Measurements from ENCODE around the gene SSTR3.

Gene SSTR3

DNA sequence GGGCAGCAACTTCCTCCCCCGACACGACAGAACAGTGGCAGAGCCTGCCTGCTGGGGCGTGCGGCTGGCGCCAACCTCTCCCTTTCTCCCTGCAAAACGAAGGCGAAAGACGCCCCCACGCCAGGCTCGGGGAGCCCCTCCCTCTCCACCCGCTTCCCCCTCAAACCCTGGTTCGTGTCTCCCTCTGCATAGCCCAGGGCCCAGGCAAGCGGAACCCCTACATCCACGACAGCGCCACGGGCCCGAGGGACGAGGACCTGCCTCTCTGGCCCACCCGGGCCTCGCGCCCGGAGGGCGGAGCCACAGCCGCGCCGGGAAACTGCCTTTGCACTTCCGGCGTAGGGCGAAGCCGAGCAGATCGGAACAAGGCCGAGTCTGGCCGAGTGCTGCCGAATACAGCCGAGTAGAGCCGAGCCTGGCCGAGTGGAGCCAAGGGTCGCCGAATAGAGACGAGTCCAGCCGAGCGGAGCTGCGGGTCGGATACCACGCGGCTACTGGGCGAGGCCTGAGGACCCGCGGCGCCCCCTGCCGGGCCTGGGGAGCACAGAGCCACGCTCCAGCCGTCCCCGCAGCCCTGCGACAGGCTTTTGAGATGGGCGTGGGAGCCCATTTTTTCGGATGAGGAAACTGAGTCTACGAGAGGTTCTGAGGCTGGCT lies 13.0 kb downstream of the SSTR3 start:
- TF ChIP-seq, protein P1, sequence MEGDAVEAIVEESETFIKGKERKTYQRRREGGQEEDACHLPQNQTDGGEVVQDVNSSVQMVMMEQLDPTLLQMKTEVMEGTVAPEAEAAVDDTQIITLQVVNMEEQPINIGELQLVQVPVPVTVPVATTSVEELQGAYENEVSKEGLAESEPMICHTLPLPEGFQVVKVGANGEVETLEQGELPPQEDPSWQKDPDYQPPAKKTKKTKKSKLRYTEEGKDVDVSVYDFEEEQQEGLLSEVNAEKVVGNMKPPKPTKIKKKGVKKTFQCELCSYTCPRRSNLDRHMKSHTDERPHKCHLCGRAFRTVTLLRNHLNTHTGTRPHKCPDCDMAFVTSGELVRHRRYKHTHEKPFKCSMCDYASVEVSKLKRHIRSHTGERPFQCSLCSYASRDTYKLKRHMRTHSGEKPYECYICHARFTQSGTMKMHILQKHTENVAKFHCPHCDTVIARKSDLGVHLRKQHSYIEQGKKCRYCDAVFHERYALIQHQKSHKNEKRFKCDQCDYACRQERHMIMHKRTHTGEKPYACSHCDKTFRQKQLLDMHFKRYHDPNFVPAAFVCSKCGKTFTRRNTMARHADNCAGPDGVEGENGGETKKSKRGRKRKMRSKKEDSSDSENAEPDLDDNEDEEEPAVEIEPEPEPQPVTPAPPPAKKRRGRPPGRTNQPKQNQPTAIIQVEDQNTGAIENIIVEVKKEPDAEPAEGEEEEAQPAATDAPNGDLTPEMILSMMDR (conservative IDR thresholded peaks at IDR 0.05), result peak; percentile 97
- TF ChIP-seq ZFX (IDR thresholded peaks at IDR 0.05), result peak; percentile 22; the same call in 1 of the 2 replicates

DNA sequence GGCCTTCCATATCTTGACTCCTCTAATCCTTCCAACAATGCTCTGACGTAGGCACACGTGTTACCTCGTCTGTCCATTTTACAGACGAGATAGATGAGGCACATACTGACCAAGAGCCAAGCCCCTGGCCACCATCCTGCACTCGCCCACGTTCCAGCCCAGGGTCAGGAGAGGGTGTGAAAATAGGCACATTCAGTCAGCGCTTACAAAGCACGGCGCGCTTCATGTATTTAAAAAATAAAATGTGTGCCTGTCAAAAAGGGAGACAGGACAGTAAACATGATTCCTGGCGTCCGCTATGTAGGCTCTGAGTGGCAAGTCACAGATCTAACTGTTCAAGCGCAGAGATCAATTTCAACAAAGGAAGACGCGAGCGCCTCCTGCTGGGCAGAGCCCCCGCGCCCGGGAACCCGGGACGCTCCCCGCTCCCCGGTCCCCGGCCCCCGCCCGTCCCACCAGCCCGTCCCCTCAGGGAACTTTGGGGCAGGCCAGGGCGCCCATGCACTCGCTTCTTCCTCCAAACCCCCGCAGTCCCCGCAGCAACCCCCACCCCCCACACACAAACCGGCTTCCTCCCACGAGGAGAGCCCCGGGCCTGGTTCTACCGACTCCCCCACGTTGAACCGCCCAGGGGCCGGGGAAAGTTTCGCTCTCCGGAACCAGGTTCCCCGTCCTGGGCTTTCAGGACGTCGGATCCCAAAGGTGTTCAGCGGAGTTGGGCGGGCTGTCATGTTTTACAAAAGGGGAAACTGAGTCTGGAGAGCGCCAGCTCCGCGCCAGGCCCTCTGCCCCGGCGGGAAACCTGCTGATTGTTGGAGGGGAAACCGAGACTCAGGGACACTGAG lies 13.8 kb downstream of the SSTR3 start:
- H3K27ac ChIP-seq, result peak overlapping the region; percentile 77
- TF ChIP-seq, protein P1 (conservative IDR thresholded peaks at IDR 0.05), result peak; percentile 78
- no peak for TF ChIP-seq ZFX (IDR thresholded peaks at IDR 0.05)

More for the DNA sequence above, 13.0 kb downstream of the SSTR3 start:
- peak overlapping the region; percentile 77 for H3K27ac ChIP-seq

DNA sequence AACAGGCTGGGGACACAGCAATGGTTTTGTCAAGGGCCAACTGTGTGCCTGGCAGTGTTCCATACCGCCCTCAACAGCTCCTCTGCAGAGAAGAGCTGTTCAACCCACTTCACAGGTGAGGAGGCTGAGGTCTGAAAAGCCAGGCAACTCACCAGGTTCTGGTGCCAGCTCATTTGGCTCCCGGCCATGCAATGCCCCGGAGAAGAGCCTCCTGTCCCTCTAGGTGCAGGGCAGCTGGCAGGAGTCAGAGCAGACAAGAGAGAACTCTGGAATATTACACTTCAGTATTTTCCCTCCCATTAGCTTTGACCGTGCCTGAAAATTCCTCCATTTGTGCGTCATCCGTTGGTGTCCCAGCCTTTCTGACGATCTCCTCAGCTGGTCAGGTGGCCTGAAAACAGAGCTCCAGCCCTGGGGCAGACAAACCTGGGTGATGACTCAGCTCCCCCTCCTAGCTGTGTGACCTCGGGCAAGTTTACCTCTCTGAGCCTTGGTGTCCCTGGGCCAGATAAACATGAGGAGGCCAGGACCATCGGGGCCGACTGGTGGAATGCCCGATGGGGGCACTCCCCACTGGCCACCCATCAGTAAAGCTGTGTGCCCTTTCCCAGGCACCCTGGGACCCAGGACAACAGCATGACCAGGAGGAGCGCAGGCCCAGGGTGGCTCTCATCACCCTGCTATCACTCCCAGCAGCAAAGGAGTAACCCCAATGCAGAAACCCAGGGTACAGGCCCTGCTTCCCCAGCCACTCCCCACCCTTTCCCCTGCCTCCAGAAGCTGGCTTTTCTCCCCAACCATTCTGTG lies 14.6 kb downstream of the SSTR3 start:
- peak overlapping the region; percentile 77 for H3K27ac ChIP-seq
- TF ChIP-seq, protein P1 (conservative IDR thresholded peaks at IDR 0.05), result no peak
- no peak for TF ChIP-seq ZFX (IDR thresholded peaks at IDR 0.05)

DNA sequence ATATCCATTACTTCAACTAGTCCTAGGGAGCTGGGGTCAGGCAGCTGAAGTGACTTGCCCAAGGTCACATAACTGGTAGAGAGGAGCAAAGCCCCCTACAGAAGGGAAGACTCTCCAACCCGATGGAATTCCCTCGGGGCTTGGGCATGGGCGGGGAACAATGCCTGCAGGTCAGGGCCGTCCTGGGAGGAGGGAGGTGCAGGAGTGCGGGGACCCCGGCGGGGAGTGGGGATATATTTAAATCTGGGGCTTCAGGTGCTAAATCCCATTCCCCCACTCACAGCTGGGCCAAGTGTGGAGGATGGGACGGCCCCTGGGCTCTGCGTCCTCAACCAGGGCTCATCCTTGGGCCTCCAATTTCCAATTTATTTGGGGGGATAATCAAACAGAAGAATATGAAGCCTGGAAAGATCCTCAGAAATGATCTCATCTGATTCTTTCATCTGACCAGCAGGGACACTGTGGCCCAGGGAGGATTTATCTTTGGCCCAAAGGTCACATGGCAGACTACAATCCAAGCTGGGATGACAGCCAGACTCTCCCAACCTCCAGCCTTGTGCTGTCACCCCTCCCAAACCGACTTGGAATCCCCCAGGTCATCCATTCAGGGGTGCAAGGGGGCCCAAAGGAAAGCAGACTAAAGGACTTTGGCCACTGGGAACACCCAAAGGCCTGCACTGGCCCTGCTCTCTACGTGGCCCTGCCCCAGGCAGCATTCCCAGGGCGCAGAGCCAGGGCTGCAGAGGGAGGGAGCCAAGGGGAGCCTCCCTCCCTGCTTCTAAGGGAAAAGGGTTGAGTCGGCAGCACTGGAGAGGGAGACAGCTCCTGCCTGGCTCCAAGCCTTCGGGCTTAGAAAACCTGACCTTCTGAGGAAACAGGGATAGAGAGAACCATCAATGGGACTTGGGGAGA lies 15.5 kb downstream of the SSTR3 start:
- TF ChIP-seq, protein P1 (conservative IDR thresholded peaks at IDR 0.05), result peak; percentile 51
- no peak for TF ChIP-seq ZFX (IDR thresholded peaks at IDR 0.05)

DNA sequence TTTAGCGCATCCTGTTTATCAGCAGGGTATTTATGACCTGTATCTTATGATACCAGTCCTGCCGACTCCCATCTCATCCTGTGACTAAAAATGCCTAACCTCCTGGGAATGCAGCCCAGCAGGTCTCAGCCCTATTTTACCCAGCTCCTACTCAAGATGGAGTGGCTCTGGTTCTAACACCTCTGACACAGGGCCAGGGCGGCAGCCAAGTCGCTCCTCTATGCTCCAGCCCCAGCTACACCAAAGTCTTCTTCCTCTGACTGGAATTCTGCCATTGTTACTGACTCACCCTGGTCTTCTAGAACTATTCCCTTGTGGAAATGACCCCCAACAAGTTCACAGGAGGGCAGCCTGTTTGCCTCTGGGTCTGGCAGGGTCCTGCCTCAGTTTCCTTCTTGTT lies 16.4 kb downstream of the SSTR3 start:
- H3K27ac ChIP-seq, result peak overlapping the region; percentile 77

More for the DNA sequence above, 15.5 kb downstream of the SSTR3 start:
- peak overlapping the region; percentile 77 for H3K27ac ChIP-seq

DNA sequence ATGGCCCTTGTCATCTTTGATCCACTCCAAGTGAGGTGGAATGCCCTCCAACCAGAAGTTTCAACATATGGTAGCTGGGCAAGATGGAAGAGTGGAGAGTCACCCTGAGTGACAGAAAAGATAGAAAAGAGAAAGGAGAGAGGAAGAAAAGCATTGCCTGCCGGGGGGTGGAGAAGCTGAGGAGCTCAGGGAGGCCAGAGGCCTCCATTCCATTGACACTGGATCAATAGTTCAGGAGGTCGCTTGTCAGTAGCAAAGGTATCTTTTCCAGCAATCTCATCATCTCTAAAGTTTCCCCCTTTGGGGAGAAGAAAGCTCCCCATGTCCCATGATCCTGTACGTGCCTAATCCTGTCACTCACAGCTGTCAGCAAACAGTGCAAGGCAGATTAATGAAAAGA lies 17.5 kb downstream of the SSTR3 start:
- TF ChIP-seq, protein P1 (conservative IDR thresholded peaks at IDR 0.05), result no peak
- TF ChIP-seq ZFX (IDR thresholded peaks at IDR 0.05), result no peak
- H3K27ac ChIP-seq, result no peak overlapping the region

More for the DNA sequence above, 16.4 kb downstream of the SSTR3 start:
- TF ChIP-seq, protein P1 (conservative IDR thresholded peaks at IDR 0.05), result no peak
- TF ChIP-seq ZFX (IDR thresholded peaks at IDR 0.05), result no peak
